Right renal pelvis (tissue), 4 donors: ENCODE measurements around the gene PRSS1. TPM values are rescaled to one million over a fixed set of nuclear protein-coding genes. Genes with fewer than 3 reads are reported as not detected.
"Not testable (repeated sequence)": the region's sequence is repeated elsewhere in the genome, so short reads cannot be mapped to it uniquely, and the experiment has no call there.

ENCODE experiments used
- DNase-seq, 4 donors: peaks; one replicate each; pipeline ENCODE4 v3.0.0-alpha.2; 2013; ENCODE audit warnings: low read depth in 4 of 4, low spot score in 3 of 4, missing footprints in 1 of 4
- polyA plus RNA-seq, 4 donors: library from polyadenylated mRNA; unstranded; fragments of 120-200 nt; gene quantifications; one replicate each; pipeline ENCODE4 v1.2.1, GENCODE V29; 2013; ENCODE audit not compliant: insufficient read length in 4 of 4

The PRSS1 gene
- polyA plus RNA-seq, 4 donors, result not detected

DNA sequence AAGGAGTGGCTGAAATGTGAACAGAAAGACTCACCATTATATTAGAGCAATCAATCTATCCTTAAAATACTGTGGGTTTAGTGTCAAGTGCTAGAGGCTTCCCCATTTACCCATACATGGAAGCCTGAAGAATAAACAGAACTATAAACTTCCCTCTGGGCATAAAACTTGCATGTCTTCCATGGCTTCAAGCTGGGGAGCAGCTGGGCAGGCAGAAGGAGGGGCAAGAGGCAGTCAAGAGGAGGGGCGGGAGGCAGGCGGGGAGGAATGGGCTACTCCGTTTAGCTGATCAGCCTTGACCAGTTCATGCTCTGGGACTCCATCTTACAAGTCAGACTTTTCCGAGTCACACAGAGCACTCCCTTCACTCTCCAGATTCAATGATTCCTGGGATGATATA lies 3.5 kb upstream of the PRSS1 start:
- DNase-seq, result no peak

DNA sequence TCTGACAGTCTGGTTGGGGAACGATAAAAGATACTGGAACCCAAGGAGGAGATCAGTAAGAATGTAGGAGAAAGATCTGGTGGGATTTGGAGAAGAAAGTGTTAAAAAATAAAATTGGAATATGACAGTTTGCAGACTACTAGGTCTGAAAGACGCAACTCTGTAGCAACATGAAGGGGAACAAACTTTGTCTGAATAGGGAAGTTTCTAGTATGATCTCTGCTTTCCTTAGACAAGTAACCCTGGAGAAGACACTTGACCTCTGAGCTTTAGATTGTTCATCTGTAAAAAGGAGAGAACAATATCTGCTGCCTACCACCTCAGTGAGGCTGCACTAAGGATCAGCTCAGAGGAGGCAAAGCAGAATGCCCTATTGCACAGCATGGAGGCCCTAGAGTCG lies 3.0 kb upstream of the PRSS1 start:
- no peak for DNase-seq

DNA sequence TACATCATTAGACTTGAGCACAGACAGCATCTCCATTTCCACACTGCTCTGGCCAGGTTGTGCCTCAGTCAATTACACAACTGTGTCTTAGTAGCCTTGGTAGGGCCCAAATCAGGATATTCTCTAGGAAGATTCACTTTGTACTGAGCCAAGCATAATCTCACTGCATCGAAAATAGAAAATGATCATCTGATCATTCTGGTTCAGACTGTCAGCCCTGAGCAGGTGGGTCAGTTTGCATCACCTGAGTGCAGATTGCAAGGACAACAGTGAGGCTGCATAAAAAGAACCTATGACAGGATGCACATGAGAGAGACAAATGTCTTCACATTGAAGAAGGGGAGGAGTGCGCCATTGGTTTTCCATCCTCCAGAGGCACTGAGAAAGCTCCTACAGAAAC lies 862 bp upstream of the PRSS1 start:
- DNase-seq, result not testable (repeated sequence)

DNA sequence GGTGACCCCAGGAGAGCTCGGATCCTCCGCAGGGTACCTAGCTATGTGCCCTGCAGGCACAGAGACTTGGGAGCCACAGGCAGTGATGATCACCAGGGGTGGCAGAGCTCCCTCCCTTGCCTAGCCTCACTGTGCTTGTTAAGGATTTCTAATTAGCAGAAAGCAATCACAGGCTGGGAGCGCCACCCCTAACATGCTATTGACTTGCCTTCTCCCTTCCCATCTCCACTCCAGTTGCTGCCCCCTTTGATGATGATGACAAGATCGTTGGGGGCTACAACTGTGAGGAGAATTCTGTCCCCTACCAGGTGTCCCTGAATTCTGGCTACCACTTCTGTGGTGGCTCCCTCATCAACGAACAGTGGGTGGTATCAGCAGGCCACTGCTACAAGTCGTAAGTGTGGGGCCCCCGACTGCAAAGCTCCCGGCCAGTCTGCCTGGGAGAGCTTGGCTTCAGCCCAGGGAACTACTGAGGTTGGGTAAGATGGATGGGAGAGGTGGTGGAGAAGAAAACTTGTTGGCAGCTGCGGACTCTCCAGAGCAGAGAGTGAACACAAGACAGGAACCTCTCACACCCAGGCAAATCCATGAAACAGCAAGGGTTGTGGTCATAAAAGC lies 1.2 kb downstream of the PRSS1 start:
- no peak for DNase-seq

DNA sequence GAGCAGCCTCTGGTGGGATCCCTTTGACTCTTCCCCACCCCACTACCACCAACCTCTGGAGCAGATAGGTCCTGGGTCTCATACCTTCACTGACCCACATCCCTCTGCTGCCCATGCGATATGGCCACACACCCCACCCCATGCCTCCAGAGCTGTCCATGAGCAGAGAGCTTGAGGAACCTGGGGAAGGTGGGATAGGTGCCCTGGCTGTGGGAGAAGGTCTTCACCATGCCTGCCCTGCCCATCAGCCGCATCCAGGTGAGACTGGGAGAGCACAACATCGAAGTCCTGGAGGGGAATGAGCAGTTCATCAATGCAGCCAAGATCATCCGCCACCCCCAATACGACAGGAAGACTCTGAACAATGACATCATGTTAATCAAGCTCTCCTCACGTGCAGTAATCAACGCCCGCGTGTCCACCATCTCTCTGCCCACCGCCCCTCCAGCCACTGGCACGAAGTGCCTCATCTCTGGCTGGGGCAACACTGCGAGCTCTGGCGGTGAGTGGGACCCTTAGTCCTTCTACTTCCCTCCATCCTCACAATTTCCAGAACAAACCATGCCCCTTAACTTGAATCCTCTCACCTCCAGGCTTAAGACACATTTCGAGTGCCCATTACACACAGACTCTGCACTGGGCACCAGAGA lies 2.4 kb downstream of the PRSS1 start:
- not testable (repeated sequence) for DNase-seq

DNA sequence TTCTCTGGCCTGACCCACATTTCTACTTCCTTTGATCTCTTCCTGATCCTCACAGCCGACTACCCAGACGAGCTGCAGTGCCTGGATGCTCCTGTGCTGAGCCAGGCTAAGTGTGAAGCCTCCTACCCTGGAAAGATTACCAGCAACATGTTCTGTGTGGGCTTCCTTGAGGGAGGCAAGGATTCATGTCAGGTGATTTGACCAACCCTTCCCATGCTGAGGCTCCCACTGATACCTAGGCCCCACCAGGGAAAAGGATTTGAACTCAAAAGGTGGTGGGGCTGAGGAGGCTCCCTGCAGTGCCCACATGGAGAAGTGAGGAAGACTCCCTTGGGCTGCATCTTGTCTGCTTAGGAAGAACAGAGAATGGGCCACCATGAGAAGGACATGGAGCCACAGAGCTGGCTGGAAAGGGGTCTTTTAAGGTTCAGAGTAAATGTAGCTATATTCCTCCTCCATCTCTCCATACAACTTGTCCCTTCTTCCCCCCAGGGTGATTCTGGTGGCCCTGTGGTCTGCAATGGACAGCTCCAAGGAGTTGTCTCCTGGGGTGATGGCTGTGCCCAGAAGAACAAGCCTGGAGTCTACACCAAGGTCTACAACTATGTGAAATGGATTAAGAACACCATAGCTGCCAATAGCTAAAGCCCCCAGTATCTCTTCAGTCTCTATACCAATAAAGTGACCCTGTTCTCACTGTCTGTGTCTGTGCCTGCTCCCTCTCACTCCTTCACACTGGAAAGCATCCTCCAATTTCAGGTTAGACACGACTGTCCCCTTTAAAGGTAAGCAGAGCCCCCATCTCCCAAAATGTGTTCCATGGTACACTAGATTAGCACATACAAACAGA lies 3.3 kb downstream of the PRSS1 start:
- DNase-seq, result no peak

DNA sequence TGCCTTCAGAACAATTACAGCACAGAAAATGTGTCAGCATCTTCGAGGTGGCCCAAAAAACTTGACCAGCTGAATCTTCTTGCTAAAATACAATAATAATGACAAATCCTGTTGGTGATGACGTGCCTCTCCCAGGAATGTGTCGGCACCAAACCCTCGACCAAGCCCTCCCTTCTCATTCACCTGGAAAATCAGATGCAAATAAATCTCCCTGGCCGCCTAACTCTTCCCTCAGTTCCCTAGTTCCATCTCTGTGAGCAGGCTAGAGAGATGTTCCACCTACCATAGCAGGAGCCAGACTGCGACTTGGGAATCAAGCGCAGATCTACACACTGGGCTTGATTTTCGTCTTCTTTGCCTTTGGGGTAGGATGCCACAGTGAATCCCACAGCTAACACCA lies 4.1 kb downstream of the PRSS1 start:
- no peak for DNase-seq

DNA sequence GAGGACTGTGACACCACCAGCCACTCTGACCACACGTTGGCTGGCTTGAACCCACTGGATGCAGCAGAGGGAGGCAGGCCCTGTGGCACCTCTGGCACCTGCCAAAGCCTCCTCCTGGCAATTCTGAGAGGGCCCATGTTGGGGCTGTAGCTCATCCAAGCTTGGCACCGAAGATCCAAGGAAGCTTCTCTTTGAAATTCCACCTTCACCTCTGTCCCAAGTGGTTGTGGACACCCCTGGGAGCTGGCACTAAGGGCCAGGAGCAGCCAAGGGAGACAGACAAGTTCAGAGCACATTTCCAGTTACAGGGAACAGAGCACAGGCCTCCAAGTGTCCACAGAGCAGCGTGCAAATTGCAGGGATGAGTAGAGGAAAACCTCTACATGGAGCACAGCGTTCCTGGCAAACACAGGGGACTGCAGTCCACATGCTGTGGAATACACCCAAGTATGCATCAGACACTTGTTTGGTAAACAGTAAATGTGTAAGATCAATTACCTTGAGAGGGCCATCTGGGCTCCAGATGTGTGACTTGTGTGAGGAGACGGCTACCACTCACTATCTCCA lies 4.7 kb downstream of the PRSS1 start:
- not testable (repeated sequence) for DNase-seq

DNA sequence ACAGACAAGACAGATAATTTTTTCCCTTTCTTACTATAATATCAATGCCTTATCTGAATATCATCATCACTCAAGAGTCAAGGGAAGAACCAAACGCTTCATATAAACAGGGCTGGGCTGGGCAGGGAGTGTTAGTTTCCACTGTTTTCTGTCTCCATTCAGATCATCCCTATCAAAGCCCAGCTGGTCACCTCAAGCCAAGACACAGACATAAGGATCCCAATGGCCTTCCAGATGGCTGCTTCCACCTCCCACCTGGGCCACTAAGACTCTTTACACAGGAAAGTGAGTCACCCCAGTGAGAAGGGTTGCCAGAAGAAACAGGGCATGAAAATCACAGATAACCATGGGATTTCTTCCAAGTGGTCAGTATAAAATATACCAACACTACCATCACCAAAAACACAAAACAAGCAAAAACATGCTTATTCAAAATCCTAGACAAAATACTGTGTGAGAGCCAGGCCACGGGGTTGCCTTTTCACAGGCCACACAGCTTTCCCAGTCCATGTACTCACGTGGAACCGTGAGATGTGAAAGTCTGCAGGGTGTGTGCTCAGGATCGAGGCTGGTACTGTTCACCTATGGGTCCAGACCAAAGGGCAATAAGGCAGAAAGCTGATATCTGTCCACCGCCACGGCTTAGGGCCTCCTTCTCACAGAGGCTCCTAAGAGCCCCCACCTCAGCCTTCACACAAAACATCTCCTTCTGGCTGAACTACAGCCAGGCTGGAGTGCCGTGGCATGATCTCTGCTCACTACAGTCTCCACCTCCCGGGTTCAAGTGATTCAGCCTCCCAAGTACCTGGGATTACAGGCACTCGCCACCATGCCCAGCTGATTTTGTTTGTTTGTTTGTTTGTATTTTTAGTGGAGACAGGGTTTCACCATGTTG lies 5.7 kb downstream of the PRSS1 start:
- DNase-seq, result no peak

DNA sequence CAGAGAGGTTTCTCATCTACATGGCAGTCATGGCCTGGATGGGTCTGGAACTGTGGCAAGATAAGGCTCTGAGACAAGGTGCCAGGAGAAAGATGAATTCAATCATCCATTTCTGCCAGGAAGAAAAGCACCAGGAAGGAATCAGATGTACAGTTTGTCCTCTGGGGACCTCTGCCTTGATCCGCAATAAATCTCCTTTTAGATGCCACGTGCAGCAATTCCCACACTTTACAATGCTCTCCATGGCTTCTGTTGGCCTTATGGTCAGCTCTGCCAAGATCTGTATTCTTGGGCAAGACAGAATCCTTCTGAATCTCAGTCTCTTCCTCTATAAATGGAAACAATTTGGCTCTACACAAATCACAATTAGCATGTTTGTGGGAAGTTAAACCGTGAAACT lies 9.0 kb downstream of the PRSS1 start:
- DNase-seq, result not testable (repeated sequence)

DNA sequence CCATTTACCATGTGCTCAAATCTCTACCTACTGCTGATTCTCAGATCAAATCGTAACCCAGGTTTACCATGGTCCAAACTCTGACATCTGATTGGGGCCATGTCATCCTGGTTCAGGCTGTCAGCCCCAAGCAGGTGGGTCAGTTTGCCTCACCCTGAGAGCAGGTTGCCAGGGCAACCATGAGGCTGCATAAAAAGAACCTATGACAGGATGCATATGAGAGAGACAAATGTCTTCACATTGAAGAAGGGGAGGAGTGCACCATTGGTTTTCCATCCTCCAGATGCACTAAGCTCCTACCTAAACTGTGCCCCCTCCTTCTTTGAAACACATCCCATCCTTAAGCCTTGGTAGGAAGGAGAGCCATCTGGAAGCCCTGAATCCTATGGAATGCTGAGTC lies 10.2 kb downstream of the PRSS1 start:
- DNase-seq, result no peak

DNA sequence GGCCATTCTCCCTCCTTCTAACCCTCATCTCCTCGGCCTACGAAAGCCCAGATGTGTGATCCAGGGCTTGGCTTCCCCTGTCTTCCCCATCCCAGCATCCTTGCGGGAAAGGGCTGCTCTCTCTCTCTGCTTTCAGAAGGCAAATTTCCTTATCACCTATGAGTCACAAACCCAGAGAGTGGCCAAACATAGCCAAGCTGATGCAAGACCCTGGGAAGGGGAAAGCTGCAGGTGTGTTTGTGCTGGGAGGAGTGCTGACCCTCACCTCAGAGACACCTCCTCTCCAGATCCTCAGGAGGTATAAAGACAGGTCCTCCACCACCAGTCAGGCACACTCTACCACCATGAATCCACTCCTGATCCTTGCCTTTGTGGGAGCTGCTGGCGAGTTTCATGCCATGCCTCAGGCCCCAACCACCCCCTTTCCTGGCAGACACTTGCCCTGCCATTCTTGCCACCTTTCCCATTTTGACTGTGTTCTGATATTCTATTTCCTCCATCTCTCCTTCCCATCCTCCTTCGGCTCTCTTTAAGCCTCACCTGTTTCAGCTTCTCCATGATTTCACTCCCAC lies 10.9 kb downstream of the PRSS1 start:
- DNase-seq, result no peak

DNA sequence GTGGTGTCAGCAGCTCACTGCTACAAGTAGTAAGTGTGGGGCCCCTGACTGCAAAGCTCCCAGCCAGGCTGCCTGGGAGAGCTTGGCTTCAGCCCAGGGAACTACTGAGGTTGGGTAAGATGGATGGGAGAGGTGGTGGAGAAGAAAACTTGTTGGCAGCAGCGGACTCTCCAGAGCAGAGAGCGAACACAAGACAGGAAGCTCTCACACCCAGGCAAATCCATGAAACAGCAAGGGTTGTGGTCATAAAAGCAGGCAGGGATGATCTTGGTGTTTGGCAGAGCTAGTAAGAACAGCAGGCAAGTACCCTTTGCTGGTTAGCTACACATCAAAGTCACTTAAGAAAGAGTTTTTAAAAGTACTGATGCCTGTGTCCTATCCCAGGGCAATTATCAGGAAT lies 12.3 kb downstream of the PRSS1 start:
- not testable (repeated sequence) for DNase-seq

DNA sequence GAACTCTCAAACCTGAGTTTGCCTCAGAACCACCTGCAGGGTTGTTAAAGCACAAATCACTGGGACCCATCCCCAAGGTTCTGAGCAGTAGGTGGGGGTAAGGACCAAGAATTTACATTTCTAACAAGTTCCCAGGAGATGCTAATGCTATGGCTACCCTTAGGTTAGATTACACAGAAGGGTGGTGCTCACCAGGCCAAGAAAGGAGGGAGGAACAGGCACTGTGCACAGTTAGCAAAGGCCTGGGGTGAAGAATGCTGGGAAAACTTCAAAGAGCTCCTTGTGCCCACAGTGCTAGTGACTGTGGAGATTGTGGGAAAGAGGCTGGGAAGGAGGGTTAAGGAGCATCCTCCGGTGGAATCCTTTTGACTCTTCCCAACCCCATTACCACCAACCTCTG lies 12.8 kb downstream of the PRSS1 start:
- DNase-seq, result no peak

DNA sequence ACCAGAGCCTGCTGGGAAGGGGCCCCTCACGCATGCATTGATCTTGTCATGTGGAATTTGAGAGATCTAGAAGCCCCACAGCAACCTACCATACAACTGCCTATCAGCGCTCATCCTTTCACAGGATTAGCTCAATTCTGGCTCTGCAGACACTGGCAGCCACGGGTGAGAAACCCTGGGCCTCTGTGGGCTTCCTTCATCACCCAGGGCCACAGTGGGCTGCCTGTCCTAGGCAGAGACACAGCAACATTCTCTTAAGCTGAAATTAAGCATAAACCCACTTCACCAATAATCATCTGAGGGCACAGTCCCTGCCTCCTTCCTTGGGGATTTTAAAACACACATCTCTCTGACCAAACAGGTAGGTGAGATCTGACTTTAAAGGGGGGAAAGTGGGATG lies 18.2 kb downstream of the PRSS1 start:
- DNase-seq, result no peak

DNA sequence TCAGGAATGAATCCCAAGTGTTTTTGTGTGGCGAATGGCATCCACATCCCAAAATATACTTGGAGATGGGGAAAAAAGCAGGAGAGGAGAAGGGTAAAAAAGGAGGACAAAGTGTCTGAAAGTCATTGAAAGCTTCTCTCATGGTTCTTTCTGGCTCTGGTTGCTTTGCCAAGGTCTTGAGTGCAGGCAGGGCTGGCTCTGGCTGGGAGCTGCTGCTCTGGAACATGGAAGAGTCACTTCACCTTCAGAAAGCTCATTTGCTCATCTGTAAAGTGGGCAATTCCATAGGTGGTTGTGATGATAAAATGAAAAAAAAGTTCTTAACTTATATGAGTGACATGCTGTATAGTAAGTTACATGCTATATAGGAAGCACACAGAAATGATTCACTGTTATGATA lies 18.6 kb downstream of the PRSS1 start:
- DNase-seq, result no peak

DNA sequence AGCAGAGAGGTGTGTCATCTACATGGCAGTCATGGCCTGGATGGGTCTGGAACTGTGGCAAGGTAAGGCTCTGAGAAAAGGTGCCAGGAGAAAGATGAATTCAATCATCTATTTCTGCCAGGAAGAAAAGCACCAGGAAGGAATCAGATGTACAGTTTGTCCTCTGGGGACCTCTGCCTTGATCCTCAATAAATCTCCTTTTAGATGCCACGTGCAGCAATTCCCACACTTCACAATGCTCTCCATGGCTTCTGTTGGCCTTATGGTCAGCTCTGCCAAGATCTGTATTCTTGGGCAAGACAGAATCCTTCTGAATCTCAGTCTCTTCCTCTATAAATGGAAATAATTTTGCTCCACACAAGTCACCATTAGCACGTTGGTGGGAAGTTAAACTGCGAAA lies 19.6 kb downstream of the PRSS1 start:
- DNase-seq, result not testable (repeated sequence)

DNA sequence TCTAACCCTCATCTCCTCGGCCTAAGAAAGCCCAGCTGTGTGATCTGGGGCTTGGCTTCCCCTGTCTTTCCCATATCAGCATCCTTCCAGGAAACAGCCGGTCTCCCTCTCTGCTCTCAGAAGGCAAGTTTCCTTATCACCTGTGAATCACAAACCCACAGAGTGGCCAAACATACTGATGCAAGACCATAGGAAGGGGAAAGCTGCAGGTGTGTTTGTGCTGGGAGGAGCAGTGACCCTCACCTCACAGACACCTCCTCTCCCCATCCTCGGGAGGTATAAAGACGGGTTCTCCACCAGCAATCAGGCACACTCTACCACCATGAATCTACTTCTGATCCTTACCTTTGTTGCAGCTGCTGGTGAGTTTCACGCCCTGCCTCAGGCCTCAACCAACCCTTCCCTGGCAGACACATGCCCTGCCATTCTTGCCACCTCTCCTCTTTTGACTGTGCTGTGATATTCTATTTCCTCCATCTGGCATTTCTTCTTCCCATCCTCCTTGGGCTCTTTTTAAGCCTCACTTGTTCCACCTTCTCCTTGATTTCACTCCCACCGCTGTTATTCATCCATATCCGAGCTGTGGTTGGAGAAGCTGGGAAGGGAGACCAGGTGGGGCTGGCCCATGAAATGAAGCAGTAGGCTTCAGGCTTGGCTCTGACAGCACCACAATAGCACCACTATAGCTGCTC lies 21.5 kb downstream of the PRSS1 start, which contains the start of gene PRSS2:
Gene PRSS2 (plus strand): TSS at position 310 of the 692 bp plus-strand sequence. CDS start 13 bp downstream, at position 323.
- DNase-seq, result no peak

DNA sequence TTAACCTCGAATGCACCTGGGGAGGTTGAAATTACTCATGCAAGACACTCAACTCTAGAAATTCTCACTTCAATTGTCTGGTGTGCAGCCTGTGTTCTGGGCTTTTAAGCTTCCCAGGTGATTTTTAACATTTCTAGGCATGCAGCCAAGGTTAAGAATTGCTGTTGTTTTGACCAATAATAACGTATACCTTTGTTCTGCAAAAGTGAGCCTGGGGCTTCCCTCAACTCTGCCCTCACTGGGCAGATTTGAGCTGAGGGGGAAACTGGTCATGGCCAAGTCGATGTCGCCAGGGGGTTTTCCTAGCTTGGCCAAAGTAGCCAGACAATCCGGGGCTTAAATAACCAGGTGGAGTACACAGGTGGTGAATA lies 22.1 kb downstream of the PRSS1 start:
- DNase-seq, result peak in 1 of 4 donors; percentile 10
